Stimulated activated CD4-positive, alpha-beta T cell treated with anti-CD3 and anti-CD28 coated beads, Interleukin-4, amount 100 ng/mL, for 24 hours (primary cell): Measurements from ENCODE around the gene MAPKAPK3.

Experiments
- DNase-seq: peaks from one replicate; pipeline ENCODE4 v3.0.0-alpha.2; 2020

The MAPKAPK3 gene

GRCh38 chr3:50587806-50588758 is 28.9 kb upstream of the MAPKAPK3 start:
- DNase-seq, result peak; percentile 89

GRCh38 chr3:50588759-50589433 is 28.1 kb upstream of the MAPKAPK3 start:
- DNase-seq, result no peak

GRCh38 chr3:50591196-50591741 is 25.7 kb upstream of the MAPKAPK3 start:
- DNase-seq, result peak; percentile 33

- no peak for DNase-seq
These were observed 24.4 kb upstream of the MAPKAPK3 start for GRCh38 chr3:50592568-50592967.

- DNase-seq, result no peak
These were observed 22.6 kb upstream of the MAPKAPK3 start for GRCh38 chr3:50594253-50594785.

- DNase-seq, result no peak
These were observed 17.7 kb upstream of the MAPKAPK3 start for GRCh38 chr3:50599115-50599715.

- no peak for DNase-seq
These were observed 17.2 kb upstream of the MAPKAPK3 start for GRCh38 chr3:50599716-50600118.

- no peak for DNase-seq
These were observed 16.7 kb upstream of the MAPKAPK3 start for GRCh38 chr3:50600141-50600753.

GRCh38 chr3:50600841-50601591 is 15.9 kb upstream of the MAPKAPK3 start:
- peak; percentile 92 for DNase-seq

- DNase-seq, result no peak
These were observed 14.3 kb upstream of the MAPKAPK3 start for GRCh38 chr3:50602595-50603191.

- no peak for DNase-seq
These were observed 13.5 kb upstream of the MAPKAPK3 start for GRCh38 chr3:50603261-50604109.

GRCh38 chr3:50604110-50604621 is 12.8 kb upstream of the MAPKAPK3 start:
- DNase-seq, result no peak

- no peak for DNase-seq
These were observed 12.0 kb upstream of the MAPKAPK3 start for GRCh38 chr3:50604628-50605588.

- DNase-seq, result no peak
These were observed 11.0 kb upstream of the MAPKAPK3 start for GRCh38 chr3:50605901-50606326.

- no peak for DNase-seq
These were observed 10.4 kb upstream of the MAPKAPK3 start for GRCh38 chr3:50606596-50606995.

GRCh38 chr3:50607271-50608091 is 9.5 kb upstream of the MAPKAPK3 start:
- DNase-seq, result no peak

- no peak for DNase-seq
These were observed 8.7 kb upstream of the MAPKAPK3 start for GRCh38 chr3:50608278-50608677.
